Activated CD4-positive, CD25-positive, alpha-beta regulatory T cell (primary cell): ENCODE data around the gene BMPR1A.
"Not testable (repeated sequence)": the region's sequence is repeated elsewhere in the genome, so short reads cannot be mapped to it uniquely, and the experiment has no call there.

Experiments
- DNase-seq, 4 experiments: peaks; one replicate each; lab custom pipeline; 2025; lab: John Stamatoyannopoulos, UW

The BMPR1A gene

DNA sequence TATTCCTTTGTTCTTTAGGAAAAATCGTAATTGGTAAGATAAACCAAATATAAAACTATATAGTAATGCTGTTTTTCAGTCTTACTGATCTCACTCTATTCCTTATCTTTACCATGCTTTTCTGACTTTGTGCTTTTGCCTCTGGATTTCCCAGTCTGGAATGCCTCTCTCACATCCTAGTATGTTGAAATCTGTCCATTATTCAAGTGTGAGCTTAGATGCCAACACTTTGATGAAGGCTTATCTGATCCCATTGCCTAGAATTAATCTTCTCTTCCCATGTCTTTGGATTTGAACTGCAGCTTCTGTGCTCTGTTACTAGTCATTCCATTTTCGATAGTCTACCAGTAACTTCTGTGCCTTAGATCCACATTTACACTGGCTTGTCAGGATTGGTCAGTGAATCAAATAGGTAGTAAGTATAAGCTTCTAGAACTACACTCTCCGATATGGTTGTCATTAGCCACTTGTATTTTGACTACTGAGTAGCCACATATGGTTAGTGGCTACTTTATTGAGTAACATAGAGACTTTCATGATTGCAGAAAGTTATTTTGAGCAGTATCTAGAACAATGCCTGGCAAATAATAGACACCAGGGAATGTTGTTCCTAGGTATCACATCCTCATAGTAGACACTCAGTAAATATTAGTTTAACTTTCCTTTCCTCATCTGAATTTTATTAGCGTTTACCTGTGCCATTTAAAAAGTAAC, 92.9 kb downstream of the BMPR1A start:
- DNase-seq: no peak

GRCh38 chr10:86850481-86850880, 94.1 kb downstream of the BMPR1A start:
- DNase-seq: no peak

GRCh38 chr10:86851328-86852207, 95.1 kb downstream of the BMPR1A start:
- DNase-seq: no peak

DNA sequence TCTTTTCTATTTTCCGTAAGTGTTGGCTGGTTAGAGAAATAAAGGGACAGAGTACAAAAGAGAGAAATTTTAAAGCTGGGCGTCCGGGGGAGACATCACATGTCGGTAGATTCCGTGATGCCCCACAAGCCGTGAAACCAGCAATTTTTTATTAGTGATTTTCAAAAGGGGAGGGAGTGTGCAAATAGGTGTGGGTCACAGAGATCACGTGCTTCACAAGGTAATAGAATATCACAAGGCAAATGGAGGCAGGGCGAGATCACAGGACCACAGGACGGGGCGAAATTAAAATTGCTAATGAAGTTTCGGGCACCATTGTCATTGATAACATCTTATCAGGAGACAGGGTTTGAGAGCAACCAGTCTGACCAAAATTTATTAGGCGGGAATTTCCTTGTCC, 97.2 kb downstream of the BMPR1A start:
- not testable (repeated sequence) for DNase-seq

GRCh38 chr10:86855513-86855912, 99.1 kb downstream of the BMPR1A start:
- DNase-seq: no peak

DNA sequence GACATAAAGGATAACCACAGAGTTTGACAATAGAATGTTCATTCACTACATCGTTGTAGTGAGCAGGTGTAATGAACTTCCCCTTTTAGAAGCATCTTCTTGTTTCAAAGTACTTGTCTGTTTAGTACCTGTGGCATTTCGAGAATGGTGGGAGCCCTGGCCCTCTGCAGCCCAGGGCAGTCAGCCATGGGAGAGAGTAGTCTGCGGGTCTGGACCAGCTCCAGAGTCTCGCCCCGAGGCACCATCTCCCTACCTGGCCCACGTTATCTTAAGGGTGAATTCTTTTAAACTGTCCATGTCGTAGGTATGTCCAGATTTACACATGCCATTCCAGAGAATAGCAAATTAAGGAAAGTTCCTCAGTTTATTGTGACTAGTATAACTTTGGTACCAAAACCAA, 99.7 kb downstream of the BMPR1A start:
- DNase-seq: no peak

DNA sequence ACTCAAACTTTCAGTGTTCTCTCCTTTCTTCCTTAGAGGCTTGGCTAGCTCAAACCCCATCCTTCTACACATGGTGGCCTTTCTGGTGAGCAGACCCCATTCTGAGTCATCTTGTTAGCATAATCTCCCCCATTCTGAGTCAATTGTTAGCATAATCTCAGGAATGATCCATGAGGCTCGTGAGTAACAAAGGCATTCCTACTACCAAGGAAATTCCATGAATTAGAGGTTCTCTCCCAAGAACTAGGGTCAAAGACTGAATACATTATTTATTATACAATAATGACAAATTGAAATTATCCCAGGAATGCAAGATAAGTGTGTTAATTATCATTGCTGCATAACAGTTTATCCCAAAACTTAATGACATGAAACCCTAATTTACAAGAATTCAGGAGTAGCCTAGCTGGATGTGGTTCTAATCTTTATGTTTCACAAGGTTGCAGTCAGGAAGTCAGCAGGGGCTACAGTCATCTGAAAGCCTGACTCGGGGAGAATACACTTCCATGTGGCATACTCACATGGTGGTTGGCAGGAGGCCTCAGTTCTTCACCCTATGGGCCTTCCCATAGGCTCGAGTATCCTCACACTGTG, 100.8 kb downstream of the BMPR1A start:
- no peak for DNase-seq

GRCh38 chr10:86858011-86858410, 101.6 kb downstream of the BMPR1A start:
- DNase-seq: no peak

DNA sequence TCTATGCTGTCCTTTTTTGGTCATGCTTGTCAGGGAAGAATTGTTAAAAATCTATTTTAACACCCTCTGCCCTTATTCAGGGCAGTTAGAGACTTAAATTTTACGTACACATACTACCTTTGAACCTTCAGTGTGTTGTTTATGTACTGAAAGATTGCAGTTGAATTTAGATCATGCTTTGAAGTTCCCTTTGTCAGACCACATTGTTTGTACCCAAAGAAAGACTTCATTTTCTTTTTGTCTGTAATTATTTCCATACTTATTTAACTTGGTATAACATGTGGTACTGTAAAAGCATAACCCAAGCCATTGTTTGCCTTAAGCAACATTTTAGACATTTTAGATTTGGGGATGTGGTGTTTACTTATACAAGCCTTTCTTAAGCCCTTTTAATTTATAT, 104.9 kb downstream of the BMPR1A start:
- DNase-seq: no peak

DNA sequence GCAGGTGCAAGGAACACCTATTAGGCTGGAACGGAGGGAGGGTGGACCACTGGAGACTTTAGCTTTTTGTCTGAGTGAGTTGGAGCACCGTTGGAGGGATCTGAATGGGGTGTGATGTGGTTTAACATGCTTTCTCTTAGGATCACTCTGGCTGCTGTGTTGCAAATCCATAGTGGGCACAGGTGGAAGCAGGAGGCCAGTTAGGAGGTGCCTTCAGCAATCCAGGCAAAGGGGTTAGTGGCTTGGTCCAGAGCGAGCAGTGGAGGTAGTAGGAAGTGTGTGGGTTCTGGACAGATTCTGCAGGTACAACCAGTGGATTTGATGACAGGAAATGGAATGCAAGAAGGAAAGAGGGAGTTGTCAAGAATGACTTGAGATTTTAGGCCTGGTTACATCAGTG, 106.0 kb downstream of the BMPR1A start:
- DNase-seq: no peak

GRCh38 chr10:86862786-86863483, 106.5 kb downstream of the BMPR1A start:
- no peak for DNase-seq

- DNase-seq: no peak
Observed at GRCh38 chr10:86863484-86863842, 107.0 kb downstream of the BMPR1A start.

DNA sequence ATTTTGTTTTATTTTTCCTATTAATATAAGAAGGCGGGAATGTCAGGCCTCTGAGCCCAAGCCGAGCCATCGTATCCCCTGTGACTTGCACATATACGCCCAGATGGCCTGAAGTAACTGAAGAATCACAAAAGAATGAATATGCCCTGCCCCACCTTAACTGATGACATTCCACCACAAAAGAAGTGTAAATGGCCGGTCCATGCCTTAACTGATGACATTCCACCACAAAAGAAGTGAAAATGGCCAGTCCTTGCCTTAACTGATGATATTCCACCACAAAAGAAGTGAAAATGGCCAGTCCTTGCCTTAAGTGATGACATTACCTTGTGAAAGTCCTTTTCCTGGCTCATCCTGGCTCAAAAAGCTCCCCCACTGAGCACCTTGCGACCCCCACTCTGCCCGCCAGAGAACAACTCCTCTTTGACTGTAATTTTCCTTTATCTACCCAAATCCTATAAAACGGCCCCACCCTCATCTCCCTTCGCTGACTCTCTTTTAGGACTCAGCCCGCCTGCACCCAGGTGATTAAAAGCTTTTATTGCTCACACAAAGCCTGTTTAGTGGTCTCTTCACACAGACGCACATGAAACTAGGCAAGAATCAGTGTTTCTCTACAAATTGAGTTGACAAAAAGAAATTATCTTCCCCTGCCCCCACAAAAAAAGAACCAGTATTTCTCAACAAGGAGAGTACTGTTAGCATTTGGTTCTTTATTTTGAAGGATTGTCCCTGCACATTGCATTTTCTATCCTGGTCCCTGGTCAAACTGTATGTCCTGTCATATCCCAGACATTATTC, 108.8 kb downstream of the BMPR1A start:
- DNase-seq: not testable (repeated sequence)

- no peak for DNase-seq
Observed at GRCh38 chr10:86867149-86867548, 110.7 kb downstream of the BMPR1A start.

- no peak for DNase-seq
Observed at GRCh38 chr10:86868353-86868752, 111.9 kb downstream of the BMPR1A start.

- DNase-seq: no peak
Observed at GRCh38 chr10:86870679-86871078, 114.3 kb downstream of the BMPR1A start.

- DNase-seq: no peak
Observed at GRCh38 chr10:86871563-86872183, 115.3 kb downstream of the BMPR1A start.

DNA sequence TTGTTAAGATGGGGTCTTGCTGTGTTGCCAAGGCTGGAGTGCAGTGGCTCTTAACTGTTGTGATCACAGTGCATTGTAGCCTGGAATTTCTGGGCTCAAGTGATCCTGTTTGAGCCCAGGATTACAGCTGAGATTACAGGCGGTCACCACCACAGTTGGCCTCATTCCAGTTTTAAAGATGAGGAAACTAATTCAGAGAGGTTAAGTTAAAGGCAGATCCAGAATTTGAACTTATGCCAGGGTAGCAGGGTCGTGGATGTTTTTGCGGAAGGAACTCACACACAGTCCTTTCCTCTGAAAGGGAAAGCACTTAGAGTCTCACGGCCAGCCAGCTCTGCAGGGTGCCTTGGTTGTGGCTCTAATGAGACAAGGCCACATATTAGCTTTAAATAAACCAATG, 116.3 kb downstream of the BMPR1A start:
- no peak for DNase-seq

- DNase-seq: no peak
Observed at GRCh38 chr10:86876748-86877147, 120.3 kb downstream of the BMPR1A start.

- no peak for DNase-seq
Observed at GRCh38 chr10:86878983-86879713, 122.7 kb downstream of the BMPR1A start.
